Skin epidermis (tissue), 12 donors: Measurements from ENCODE around the gene MFRP.

Experiments used
- H3K27ac ChIP-seq, 21 experiments: fragments of 200-600 bp; sonication (generic) in 11 of 21; one replicate each; pipeline ENCODE4 v1.5.0; 2020; ENCODE audit warnings: mild to moderate bottlenecking in 3 of 21, inconsistent platforms in 2 of 21, moderate library complexity in 2 of 21
- H3K4me3 ChIP-seq, 7 experiments: fragments of 200-600 bp; sonication (generic) in 2 of 7; one replicate each; pipeline ENCODE4 v1.5.0; 2020; ENCODE audit warnings: inconsistent platforms in 2 of 7, mild to moderate bottlenecking in 2 of 7, moderate library complexity in 1 of 7

Gene MFRP

GRCh38 chr11:119373921-119374631 lies 27.6 kb upstream of the MFRP start:
- H3K27ac ChIP-seq = no peak overlapping the region

GRCh38 chr11:119373059-119373920 lies 26.8 kb upstream of the MFRP start:
- Histone ChIP-seq H3K27ac (no peak overlapping the region), H3K4me3 (no peak overlapping the region)

More at GRCh38 chr11:119373921-119374631, 27.6 kb upstream of the MFRP start:
- no peak overlapping the region for H3K4me3 ChIP-seq

- H3K4me3 ChIP-seq = no peak overlapping the region
- H3K27ac ChIP-seq = no peak overlapping the region
Measured at GRCh38 chr11:119372260-119373058, 26.0 kb upstream of the MFRP start.

- no peak overlapping the region for H3K4me3 ChIP-seq
Measured at GRCh38 chr11:119371778-119372182, 25.3 kb upstream of the MFRP start.

GRCh38 chr11:119371067-119371601 lies 24.6 kb upstream of the MFRP start:
- H3K27ac ChIP-seq = peak overlapping the region in 1 of 21 experiments; percentile 24
- H3K4me3 ChIP-seq = no peak overlapping the region

More at GRCh38 chr11:119371778-119372182, 25.3 kb upstream of the MFRP start:
- H3K27ac ChIP-seq = no peak overlapping the region

- peak overlapping the region in 1 of 21 experiments; percentile 24 for H3K27ac ChIP-seq
- H3K4me3 ChIP-seq = no peak overlapping the region
Measured at GRCh38 chr11:119370486-119371046, 24.1 kb upstream of the MFRP start.

- H3K4me3 ChIP-seq = no peak overlapping the region
Measured at GRCh38 chr11:119369132-119369925, 22.8 kb upstream of the MFRP start.

GRCh38 chr11:119368121-119369034 lies 21.9 kb upstream of the MFRP start:
- H3K4me3 ChIP-seq = no peak overlapping the region

More at GRCh38 chr11:119369132-119369925, 22.8 kb upstream of the MFRP start:
- H3K27ac ChIP-seq = peak overlapping the region in 2 of 21 experiments; percentile 11 to 32

GRCh38 chr11:119367661-119368120 lies 21.2 kb upstream of the MFRP start:
- H3K27ac ChIP-seq = no peak overlapping the region
- no peak overlapping the region for H3K4me3 ChIP-seq

More at GRCh38 chr11:119368121-119369034, 21.9 kb upstream of the MFRP start:
- H3K27ac ChIP-seq = peak overlapping the region in 5 of 21 experiments; percentile 11 to 47 (median 23)

- H3K27ac ChIP-seq = no peak overlapping the region
- H3K4me3 ChIP-seq = no peak overlapping the region
Measured at GRCh38 chr11:119366690-119367620, 20.4 kb upstream of the MFRP start.

GRCh38 chr11:119365071-119365591 lies 18.6 kb upstream of the MFRP start:
- Histone ChIP-seq H3K27ac (no peak overlapping the region), H3K4me3 (no peak overlapping the region)

- peak overlapping the region; percentile 23 to 47 (median 34) for H3K4me3 ChIP-seq
- H3K27ac ChIP-seq = peak overlapping the region in 13 of 21 experiments; percentile 4 to 76 (median 59)
Measured at GRCh38 chr11:119363851-119364590, 17.5 kb upstream of the MFRP start.

GRCh38 chr11:119363081-119363850 lies 16.8 kb upstream of the MFRP start:
- Histone ChIP-seq H3K4me3 (peak overlapping the region in 6 of 7 experiments; percentile 23 to 47 (median 34)), H3K27ac (peak overlapping the region in 11 of 21 experiments; percentile 4 to 76 (median 59))

- Histone ChIP-seq H3K4me3 (peak overlapping the region in 3 of 7 experiments; percentile 10 to 44 (median 35)), H3K27ac (peak overlapping the region in 5 of 21 experiments; percentile 2 to 74 (median 59))
Measured at GRCh38 chr11:119362741-119363080, 16.2 kb upstream of the MFRP start.
